SK-N-SH (cell line): Measurements from ENCODE around the gene TFF1. TPM values are rescaled to one million over a fixed set of nuclear protein-coding genes. Genes with fewer than 3 reads are reported as not detected.

Experiments used
- CTCF ChIA-PET: fragments of 300-600, 350-600 bp; formaldehyde crosslinking; extraction: SDS; loops from one replicate; lab custom pipeline; 2021; lab: Yijun Ruan, JAX
- POLR2A ChIA-PET: fragments of 350-600 bp; sonication (Branson Sonifier 250); formaldehyde crosslinking; extraction: SDS; loops from one replicate; lab custom pipeline; 2020; ENCODE audit warnings: antibody characterized with exemption, inconsistent platforms; lab: Yijun Ruan, JAX
- DNase-seq: peaks from one replicate; pipeline ENCODE4 v3.0.0; 2012
- H2AFZ ChIP-seq: fragments of 200-600 bp; sonication (generic); 2 replicates; pipeline ENCODE4 v1.8.1; 2016; ENCODE audit warnings: antibody characterized with exemption, mild to moderate bottlenecking, low read depth
- H3F3A ChIP-seq: fragments of 200-600 bp; sonication (generic); replicated peaks from 2 replicates; pipeline ENCODE3; 2016; ENCODE audit warnings: antibody characterized with exemption, mild to moderate bottlenecking; ENCODE audit not compliant: insufficient read depth
- H3K27ac ChIP-seq, 2 experiments: fragments of 200-500 bp in 1 of 2; fragments of 200-600 bp in 1 of 2; sonication (Bioruptor generic) in 1 of 2; sonication (generic), shearing (Covaris generic) in 1 of 2; 2 replicates each; pipeline versions ENCODE4 v1.5.1 to v1.6.1; 2014 to 2016; ENCODE audit warnings: low read depth in 2 of 2, inconsistent platforms in 1 of 2, low read length in 1 of 2, mild to moderate bottlenecking in 1 of 2, mixed read lengths in 1 of 2
- H3K27me3 ChIP-seq: fragments of 200-600 bp; sonication (generic), shearing (Covaris generic); 2 replicates; pipeline ENCODE4 v1.6.1; 2016; ENCODE audit warnings: mixed run types; ENCODE audit not compliant: insufficient read depth
- H3K36me3 ChIP-seq, 2 experiments: fragments of 200-500 bp in 1 of 2; fragments of 200-600 bp in 1 of 2; sonication (Bioruptor generic) in 1 of 2; sonication (generic) in 1 of 2; replicated peaks in 1 of 2; 2 replicates each; pipeline versions ENCODE3 to v1.5.1; 2014 to 2016; ENCODE audit warnings: low read length in 1 of 2, mild to moderate bottlenecking in 1 of 2; ENCODE audit not compliant: insufficient read depth in 2 of 2, control insufficient read depth in 1 of 2
- H3K4me1 ChIP-seq, 2 experiments: fragments of 200-500 bp in 1 of 2; fragments of 200-600 bp in 1 of 2; sonication (Bioruptor generic) in 1 of 2; sonication (generic), shearing (Covaris generic) in 1 of 2; 2 replicates each; pipeline versions ENCODE4 v1.5.1 to v1.6.1; 2014 to 2016; ENCODE audit warnings: low read depth in 1 of 2, low read length in 1 of 2, mixed run types in 1 of 2; ENCODE audit not compliant: insufficient read depth in 2 of 2, control insufficient read depth in 1 of 2
- H3K4me2 ChIP-seq: fragments of 200-600 bp; sonication (generic), shearing (Covaris generic); 2 replicates; pipeline ENCODE4 v1.6.1; 2017; ENCODE audit warnings: mixed run types
- H3K4me3 ChIP-seq, 2 experiments: fragments of 200-500 bp in 1 of 2; fragments of 200-600 bp in 1 of 2; sonication (Bioruptor generic) in 1 of 2; sonication (generic), shearing (Covaris generic) in 1 of 2; 2 replicates each; pipeline versions ENCODE4 v1.5.1 to v1.8.1; 2014 to 2016; ENCODE audit warnings: low read depth in 2 of 2, inconsistent platforms in 1 of 2, low read length in 1 of 2, mild to moderate bottlenecking in 1 of 2, mixed read lengths in 1 of 2, moderate library complexity in 1 of 2
- H3K79me2 ChIP-seq: fragments of 200-600 bp; sonication (generic); 2 replicates; pipeline ENCODE4 v1.8.1; 2017; ENCODE audit warnings: mild to moderate bottlenecking; ENCODE audit not compliant: insufficient read depth
- H3K9ac ChIP-seq: fragments of 200-600 bp; sonication (generic); 2 replicates; pipeline ENCODE4 v1.6.1; 2017; ENCODE audit warnings: mixed run types
- H3K9me2 ChIP-seq: fragments of 200-600 bp; sonication (generic); 2 replicates; pipeline ENCODE4 v1.6.1; 2017; ENCODE audit warnings: mixed run types
- H3K9me3 ChIP-seq: fragments of 200-600 bp; sonication (generic); 2 replicates; pipeline ENCODE4 v1.6.1; 2017; ENCODE audit warnings: mixed run types, mild to moderate bottlenecking, moderate library complexity
- H4K20me1 ChIP-seq: fragments of 200-600 bp; sonication (generic); 2 replicates; pipeline ENCODE4 v1.6.1; 2017; ENCODE audit warnings: mild to moderate bottlenecking, mixed run types; ENCODE audit not compliant: insufficient read depth
- ELF1 ChIP-seq: IDR thresholded peaks from 2 replicates; pipeline ENCODE4 v1.4.0; 2012
- EP300 ChIP-seq, 2 experiments: IDR thresholded peaks; 2 replicates each; pipeline versions ENCODE4 v1.4.0 to v1.6.1; 2012; ENCODE audit warnings: borderline replicate concordance in 1 of 2, low read depth in 1 of 2, low read length in 1 of 2
- EZH2phosphoT487 ChIP-seq: fragments of 200-600 bp; sonication (generic); IDR thresholded peaks from 2 replicates; pipeline ENCODE4 v1.6.1; 2017; ENCODE audit warnings: low read depth, mixed run types, mild to moderate bottlenecking, antibody characterized with exemption, moderate library complexity, borderline replicate concordance
- FOSL2 ChIP-seq: IDR thresholded peaks from 2 replicates; pipeline ENCODE4 v1.4.0; 2012; ENCODE audit warnings: low read depth, mild to moderate bottlenecking, moderate library complexity, borderline replicate concordance
- FOXJ3 ChIP-seq: sonication (generic); formaldehyde crosslinking; IDR thresholded peaks from 2 replicates; pipeline ENCODE4 v1.5.1; 2020; ENCODE audit warnings: mild to moderate bottlenecking, missing genetic modification reagents
- FOXM1 ChIP-seq: IDR thresholded peaks from 2 replicates; pipeline ENCODE4 v1.4.0; 2012; ENCODE audit warnings: low read depth, mild to moderate bottlenecking
- GABPA ChIP-seq: IDR thresholded peaks from 2 replicates; pipeline ENCODE4 v1.4.0; 2012; ENCODE audit warnings: low read depth, mild to moderate bottlenecking
- IRF3 ChIP-seq: fragments of 150-350 bp; IDR thresholded peaks from 2 replicates; pipeline ENCODE4 v1.6.1; 2016; ENCODE audit warnings: mild to moderate bottlenecking, low read depth, low read length
- MAX ChIP-seq: IDR thresholded peaks from 2 replicates; pipeline ENCODE4 v1.4.0; 2012; ENCODE audit warnings: low read depth
- MEF2A ChIP-seq: IDR thresholded peaks from 2 replicates; pipeline ENCODE4 v1.4.0; 2012; ENCODE audit warnings: low read depth, borderline replicate concordance
- NFIC ChIP-seq: IDR thresholded peaks from 2 replicates; pipeline ENCODE4 v1.4.0; 2012; ENCODE audit warnings: borderline replicate concordance
- PBX3 ChIP-seq: IDR thresholded peaks from 2 replicates; pipeline ENCODE4; 2012
- POLR2AphosphoS5 ChIP-seq: IDR thresholded peaks from 2 replicates; pipeline ENCODE4 v1.6.1; 2012; ENCODE audit warnings: low read depth, low read length
- RCOR1 ChIP-seq: fragments of 150-350 bp; IDR thresholded peaks from 2 replicates; pipeline ENCODE4 v1.6.1; 2017; ENCODE audit warnings: antibody characterized with exemption, low read length
- RFX5 ChIP-seq: IDR thresholded peaks from 2 replicates; pipeline ENCODE4 v1.6.1; 2012; ENCODE audit warnings: mild to moderate bottlenecking, improper control_type of control experiment, low read length
- RXRA ChIP-seq: IDR thresholded peaks from 2 replicates; pipeline ENCODE4 v1.4.0; 2012; ENCODE audit warnings: low read depth, mild to moderate bottlenecking, borderline replicate concordance
- SMC3 ChIP-seq: IDR thresholded peaks from 2 replicates; pipeline ENCODE4 v1.6.1; 2012; ENCODE audit warnings: low read depth, low read length, improper control_type of control experiment
- TAF1 ChIP-seq: IDR thresholded peaks from 2 replicates; pipeline ENCODE4 v1.6.1; 2012; ENCODE audit warnings: low read depth, mild to moderate bottlenecking, low read length, moderate library complexity, borderline replicate concordance
- TEAD4 ChIP-seq: IDR thresholded peaks from 2 replicates; pipeline ENCODE4 v1.4.0; 2012; ENCODE audit warnings: mild to moderate bottlenecking, borderline replicate concordance; ENCODE audit not compliant: insufficient read depth
- USF1 ChIP-seq: IDR thresholded peaks from 2 replicates; pipeline ENCODE4 v1.4.0; 2012; ENCODE audit warnings: low read depth, borderline replicate concordance
- YY1 ChIP-seq: IDR thresholded peaks from 2 replicates; pipeline ENCODE4 v1.4.0; 2012; ENCODE audit warnings: low read depth, mild to moderate bottlenecking
- WGBS: methylation state at CpG from one replicate; pipeline ENCODE4 v1.1.6; 2017; ENCODE audit warnings: low lambda C conversion rate; 5-methylcytosine and 5-hydroxymethylcytosine counted together
- polyA plus RNA-seq, 3 experiments: library from polyadenylated mRNA; depleted of rRNA; stranded (reverse); fragments of >200 nt; gene quantifications; 2 replicates each; pipeline ENCODE4 v1.2.3, GENCODE V29; 2012

TFF1 gene
- polyA plus RNA-seq, 1 of the 3 experiments (the other 2 are of a cell fraction), result not detected

GRCh38 chr21:42396799-42397745 is 30.7 kb upstream of the TFF1 start:
- no peaks in the 10 kb centered on the region for H3K9me2 ChIP-seq
- H3K27me3 ChIP-seq, result no peaks in the 10 kb centered on the region
- ChIA-PET CTCF (interaction anchor here (0.6 to 1.4 kb wide), 2 partner anchors 12 to 27 kb away, joined by 3 read pairs; no protein-coding TSS in a partner anchor), POLR2A (no interaction called here)
- H3F3A ChIP-seq, result no peaks in the 10 kb centered on the region
- H3K79me2 ChIP-seq, result no peaks in the 10 kb centered on the region
- 64% methylated on average over 19 of the region's 19 CpGs for WGBS
- TF ChIP-seq RXRA, result no peak
- no peak for TF ChIP-seq MAX
- TF ChIP-seq FOSL2, result no peak
- TF ChIP-seq TAF1, result no peak
- no peak for TF ChIP-seq MEF2A
- TF ChIP-seq YY1, result no peak
- TF ChIP-seq USF1, result no peak
- TF ChIP-seq RFX5, result no peak
- TF ChIP-seq PBX3, result no peak
- TF ChIP-seq POLR2AphosphoS5, result no peak
- no peak for TF ChIP-seq ELF1
- no peak overlapping the region for H3K4me2 ChIP-seq
- H3K4me3 ChIP-seq, result no peak overlapping the region
- H3K9ac ChIP-seq, result no peak overlapping the region
- no peaks in the 10 kb centered on the region for H3K9me3 ChIP-seq
- no peaks in the 10 kb centered on the region for H4K20me1 ChIP-seq
- no peak for DNase-seq
- no peaks in the 10 kb centered on the region for H3K36me3 ChIP-seq
- H3K27ac ChIP-seq, result no peak overlapping the region
- H2AFZ ChIP-seq, result no peak overlapping the region
- H3K4me1 ChIP-seq, result no peaks in the 10 kb centered on the region

GRCh38 chr21:42395905-42396651 is 29.7 kb upstream of the TFF1 start, which contains the start of gene TMPRSS3:
TSS of gene TMPRSS3 (minus strand) at chr21:42396052. CDS start at chr21:42395417, 635 bp downstream.
- H3K27ac ChIP-seq, result no peak within 1 kb of the TSS
- no peaks in the 10 kb centered on the region for H3K36me3 ChIP-seq
- H3K4me2 ChIP-seq, result no peak within 1 kb of the TSS
- no peaks in the 10 kb centered on the region for H3K9me3 ChIP-seq
- no peaks in the 10 kb centered on the region for H3K9me2 ChIP-seq
- no peaks in the 10 kb centered on the region for H3K4me1 ChIP-seq
- H3K4me3 ChIP-seq, result no peak within 1 kb of the TSS
- no peak for DNase-seq
- no peak within 1 kb of the TSS for H2AFZ ChIP-seq
- ChIA-PET CTCF (interaction anchor here (0.6 to 1.4 kb wide), 2 partner anchors 13 to 26 kb away, joined by 3 read pairs; no protein-coding TSS in a partner anchor), POLR2A (no interaction called here)
- H3K79me2 ChIP-seq, result no peaks in the 10 kb centered on the region
- no peaks in the 10 kb centered on the region for H3K27me3 ChIP-seq
- H3F3A ChIP-seq, result no peaks in the 10 kb centered on the region
- no peak within 1 kb of the TSS for H3K9ac ChIP-seq
- H4K20me1 ChIP-seq, result no peaks in the 10 kb centered on the region
- WGBS, result 50% methylated on average over 17 of the region's 17 CpGs
- TF ChIP-seq EP300 (IDR thresholded peaks at IDR 0.05; ENCODE audit: borderline replicate concordance in 1 of 2, low read depth in 1 of 2, low read length in 1 of 2) (no peak), FOXJ3 (CRISPR knock-in tag) (no peak), MAX (no peak), NFIC (no peak), IRF3 (no peak), TAF1 (no peak), EZH2phosphoT487 (no peak), GABPA (no peak), RCOR1 (no peak), USF1 (no peak), ELF1 (no peak), TEAD4 (no peak), FOXM1 (no peak), RXRA (no peak), SMC3 (no peak)
